Transverse colon (tissue), 3 donors: ENCODE data around the gene AKR1B1.

Experiments used
- CTCF ChIP-seq, 5 experiments: fragments of 200-600 bp in 3 of 5; fragments of 450-650 bp in 2 of 5; sonication (generic) in 3 of 5; IDR thresholded peaks; 1 replicate in 2 of 5; 2 replicates in 3 of 5; pipeline ENCODE4 v1.5.1; 2016 to 2017; ENCODE audit warnings: antibody characterized with exemption in 5 of 5, inconsistent platforms in 3 of 5, mild to moderate bottlenecking in 2 of 5, moderate library complexity in 1 of 5
- POLR2A ChIP-seq: fragments of 450-650 bp; IDR thresholded peaks from one replicate; pipeline ENCODE4 v1.6.1; 2016; ENCODE audit warnings: antibody characterized with exemption, mild to moderate bottlenecking, moderate library complexity

GRCh38 chr7:134433430-134433829 lies 25.5 kb downstream of the AKR1B1 start:
- TF ChIP-seq CTCF (IDR thresholded peaks at IDR 0.05) (no peak), POLR2A (no peak)
